K562 (cell line): ENCODE data around the gene CST8.

ENCODE experiments used
- GTF2F1 ChIP-seq: IDR thresholded peaks from 2 replicates; pipeline ENCODE4 v1.6.1; 2011; ENCODE audit warnings: low read depth, low read length, improper control_type of control experiment
- SREBF2 ChIP-seq: sonication (generic); formaldehyde crosslinking; IDR thresholded peaks from 2 replicates; pipeline ENCODE4 v1.4.0; 2020; ENCODE audit warnings: mild to moderate bottlenecking, missing genetic modification reagents
- SRF ChIP-seq, 2 experiments: fragments of 250-450, 450-650 bp in 1 of 2; sonication (Bioruptor Pico) in 1 of 2; sonication (generic) in 1 of 2; formaldehyde crosslinking; IDR thresholded peaks; 2 replicates each; pipeline versions ENCODE4 v1.5.0 to v1.5.1; 2020 to 2022; ENCODE audit warnings: mild to moderate bottlenecking in 1 of 2, missing genetic modification reagents in 1 of 2
- TF ChIP-seq, protein P1 (sequence below): sonication (generic); formaldehyde crosslinking; IDR thresholded peaks from 2 replicates; pipeline ENCODE4 v1.8.0; 2023; ENCODE audit warnings: missing genetic modification reagents, mild to moderate bottlenecking, borderline replicate concordance
- TF ChIP-seq, protein P2 (sequence below), 2 experiments: IDR thresholded peaks in 1 of 2; conservative IDR thresholded peaks in 1 of 2; 2 replicates each; pipeline ENCODE4 v1.6.1; 2016; ENCODE audit warnings: low read depth in 2 of 2, mild to moderate bottlenecking in 1 of 2, missing compliant biosample characterization in 1 of 2, missing genetic modification characterization in 1 of 2, moderate library complexity in 1 of 2
- TF ChIP-seq, protein P3 (sequence below), 3 experiments: IDR thresholded peaks in 2 of 3; conservative IDR thresholded peaks in 1 of 3; 2 replicates each; pipeline ENCODE4 v1.5.1; 2011 to 2012; ENCODE audit warnings: low read length in 3 of 3, mild to moderate bottlenecking in 3 of 3, control low read depth in 2 of 3, improper control_type of control experiment in 1 of 3, inconsistent platforms in 1 of 3, low read depth in 1 of 3, mixed read lengths in 1 of 3, moderate library complexity in 1 of 3; ENCODE audit not compliant: insufficient read depth in 2 of 3

DNA sequence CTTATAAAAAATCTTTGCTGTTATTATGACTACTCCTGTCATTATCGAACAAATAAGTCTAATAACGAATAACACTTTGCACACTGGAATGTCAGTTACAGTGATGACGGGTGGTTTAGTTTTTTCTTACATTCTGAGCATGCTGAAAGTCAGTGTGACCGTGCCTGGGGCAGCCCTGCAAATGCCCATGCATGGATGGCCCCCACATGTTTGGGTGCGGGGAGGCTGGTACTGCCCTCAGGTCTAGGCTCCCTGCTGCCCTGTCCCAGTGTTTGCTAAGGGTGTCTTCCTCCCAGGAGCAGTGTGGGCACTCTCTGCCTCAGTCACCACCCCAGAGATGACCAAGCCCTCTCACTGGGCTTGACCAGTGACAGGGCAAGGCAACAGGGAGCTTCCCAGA, 48.5 kb upstream of the CST8 start:
- TF ChIP-seq, protein P1, sequence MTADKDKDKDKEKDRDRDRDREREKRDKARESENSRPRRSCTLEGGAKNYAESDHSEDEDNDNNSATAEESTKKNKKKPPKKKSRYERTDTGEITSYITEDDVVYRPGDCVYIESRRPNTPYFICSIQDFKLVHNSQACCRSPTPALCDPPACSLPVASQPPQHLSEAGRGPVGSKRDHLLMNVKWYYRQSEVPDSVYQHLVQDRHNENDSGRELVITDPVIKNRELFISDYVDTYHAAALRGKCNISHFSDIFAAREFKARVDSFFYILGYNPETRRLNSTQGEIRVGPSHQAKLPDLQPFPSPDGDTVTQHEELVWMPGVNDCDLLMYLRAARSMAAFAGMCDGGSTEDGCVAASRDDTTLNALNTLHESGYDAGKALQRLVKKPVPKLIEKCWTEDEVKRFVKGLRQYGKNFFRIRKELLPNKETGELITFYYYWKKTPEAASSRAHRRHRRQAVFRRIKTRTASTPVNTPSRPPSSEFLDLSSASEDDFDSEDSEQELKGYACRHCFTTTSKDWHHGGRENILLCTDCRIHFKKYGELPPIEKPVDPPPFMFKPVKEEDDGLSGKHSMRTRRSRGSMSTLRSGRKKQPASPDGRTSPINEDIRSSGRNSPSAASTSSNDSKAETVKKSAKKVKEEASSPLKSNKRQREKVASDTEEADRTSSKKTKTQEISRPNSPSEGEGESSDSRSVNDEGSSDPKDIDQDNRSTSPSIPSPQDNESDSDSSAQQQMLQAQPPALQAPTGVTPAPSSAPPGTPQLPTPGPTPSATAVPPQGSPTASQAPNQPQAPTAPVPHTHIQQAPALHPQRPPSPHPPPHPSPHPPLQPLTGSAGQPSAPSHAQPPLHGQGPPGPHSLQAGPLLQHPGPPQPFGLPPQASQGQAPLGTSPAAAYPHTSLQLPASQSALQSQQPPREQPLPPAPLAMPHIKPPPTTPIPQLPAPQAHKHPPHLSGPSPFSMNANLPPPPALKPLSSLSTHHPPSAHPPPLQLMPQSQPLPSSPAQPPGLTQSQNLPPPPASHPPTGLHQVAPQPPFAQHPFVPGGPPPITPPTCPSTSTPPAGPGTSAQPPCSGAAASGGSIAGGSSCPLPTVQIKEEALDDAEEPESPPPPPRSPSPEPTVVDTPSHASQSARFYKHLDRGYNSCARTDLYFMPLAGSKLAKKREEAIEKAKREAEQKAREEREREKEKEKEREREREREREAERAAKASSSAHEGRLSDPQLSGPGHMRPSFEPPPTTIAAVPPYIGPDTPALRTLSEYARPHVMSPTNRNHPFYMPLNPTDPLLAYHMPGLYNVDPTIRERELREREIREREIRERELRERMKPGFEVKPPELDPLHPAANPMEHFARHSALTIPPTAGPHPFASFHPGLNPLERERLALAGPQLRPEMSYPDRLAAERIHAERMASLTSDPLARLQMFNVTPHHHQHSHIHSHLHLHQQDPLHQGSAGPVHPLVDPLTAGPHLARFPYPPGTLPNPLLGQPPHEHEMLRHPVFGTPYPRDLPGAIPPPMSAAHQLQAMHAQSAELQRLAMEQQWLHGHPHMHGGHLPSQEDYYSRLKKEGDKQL: no peak
- TF ChIP-seq, protein P2, sequence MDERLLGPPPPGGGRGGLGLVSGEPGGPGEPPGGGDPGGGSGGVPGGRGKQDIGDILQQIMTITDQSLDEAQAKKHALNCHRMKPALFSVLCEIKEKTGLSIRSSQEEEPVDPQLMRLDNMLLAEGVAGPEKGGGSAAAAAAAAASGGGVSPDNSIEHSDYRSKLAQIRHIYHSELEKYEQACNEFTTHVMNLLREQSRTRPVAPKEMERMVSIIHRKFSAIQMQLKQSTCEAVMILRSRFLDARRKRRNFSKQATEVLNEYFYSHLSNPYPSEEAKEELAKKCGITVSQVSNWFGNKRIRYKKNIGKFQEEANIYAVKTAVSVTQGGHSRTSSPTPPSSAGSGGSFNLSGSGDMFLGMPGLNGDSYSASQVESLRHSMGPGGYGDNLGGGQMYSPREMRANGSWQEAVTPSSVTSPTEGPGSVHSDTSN (CRISPR knock-in tag; IDR thresholded peaks at IDR 0.05; ENCODE audit: low read depth): no peak
- TF ChIP-seq, protein P2 (tag; conservative IDR thresholded peaks at IDR 0.05; ENCODE audit: low read depth): no peak
- TF ChIP-seq, protein P3, sequence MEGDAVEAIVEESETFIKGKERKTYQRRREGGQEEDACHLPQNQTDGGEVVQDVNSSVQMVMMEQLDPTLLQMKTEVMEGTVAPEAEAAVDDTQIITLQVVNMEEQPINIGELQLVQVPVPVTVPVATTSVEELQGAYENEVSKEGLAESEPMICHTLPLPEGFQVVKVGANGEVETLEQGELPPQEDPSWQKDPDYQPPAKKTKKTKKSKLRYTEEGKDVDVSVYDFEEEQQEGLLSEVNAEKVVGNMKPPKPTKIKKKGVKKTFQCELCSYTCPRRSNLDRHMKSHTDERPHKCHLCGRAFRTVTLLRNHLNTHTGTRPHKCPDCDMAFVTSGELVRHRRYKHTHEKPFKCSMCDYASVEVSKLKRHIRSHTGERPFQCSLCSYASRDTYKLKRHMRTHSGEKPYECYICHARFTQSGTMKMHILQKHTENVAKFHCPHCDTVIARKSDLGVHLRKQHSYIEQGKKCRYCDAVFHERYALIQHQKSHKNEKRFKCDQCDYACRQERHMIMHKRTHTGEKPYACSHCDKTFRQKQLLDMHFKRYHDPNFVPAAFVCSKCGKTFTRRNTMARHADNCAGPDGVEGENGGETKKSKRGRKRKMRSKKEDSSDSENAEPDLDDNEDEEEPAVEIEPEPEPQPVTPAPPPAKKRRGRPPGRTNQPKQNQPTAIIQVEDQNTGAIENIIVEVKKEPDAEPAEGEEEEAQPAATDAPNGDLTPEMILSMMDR (IDR thresholded peaks at IDR 0.05 in 2 of 3, conservative IDR thresholded peaks at IDR 0.05 in 1 of 3; ENCODE audit: insufficient read depth in 2 of 3, low read depth in 1 of 3, low read length in 3 of 3): no peak
- TF ChIP-seq SRF (CRISPR knock-in tag; IDR thresholded peaks at IDR 0.05) (no peak), GTF2F1 (no peak), SREBF2 (CRISPR knock-in tag) (no peak)
